Stimulated activated CD8-positive, alpha-beta memory T cell treated with anti-CD3 and anti-CD28 coated beads, Interleukin-4, amount 100 ng/mL, for 48 hours (primary cell): Measurements from ENCODE around the gene PGAM5.
"Not testable (repeated sequence)": the region's sequence is repeated elsewhere in the genome, so short reads cannot be mapped to it uniquely, and the experiment has no call there.

ENCODE experiments used
- DNase-seq: peaks from one replicate; pipeline ENCODE4 v3.0.0-alpha.2; 2020

Gene PGAM5

DNA sequence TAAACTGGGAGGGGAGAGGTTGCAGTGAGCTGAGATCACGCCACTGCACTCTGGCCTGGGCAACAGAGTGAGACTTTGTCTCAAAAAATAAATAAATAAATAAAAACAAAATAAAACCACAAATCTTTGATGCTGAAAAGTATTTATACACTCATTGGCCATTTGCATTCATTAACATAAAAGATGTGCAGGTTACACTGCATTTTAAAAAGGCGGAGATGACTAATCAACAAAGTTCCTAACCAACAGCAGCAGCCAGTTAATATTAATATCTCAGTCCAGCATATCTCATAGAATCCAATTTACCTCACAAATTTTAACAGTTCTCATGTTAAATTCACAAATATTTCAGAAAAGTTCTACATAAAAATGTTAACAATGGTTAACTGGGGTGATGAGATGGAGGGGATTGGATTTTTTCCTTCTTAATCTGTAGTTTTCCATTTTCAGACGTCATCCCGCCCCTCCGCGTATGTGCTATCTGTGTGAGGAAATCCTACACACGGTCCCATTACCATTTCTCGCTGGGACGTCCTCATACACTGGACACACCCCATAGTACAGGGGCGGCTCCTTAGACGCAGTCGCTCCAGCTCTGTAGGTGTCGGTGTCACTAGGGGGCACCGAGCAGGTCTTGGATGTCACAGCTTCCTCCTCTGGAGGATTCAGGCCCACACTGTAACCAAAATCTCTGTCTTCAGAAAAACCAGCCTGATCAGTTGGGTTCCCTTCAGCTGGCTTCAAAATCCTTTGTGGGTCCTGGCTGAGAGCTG is 43.7 kb downstream of the PGAM5 start:
- no peak for DNase-seq

DNA sequence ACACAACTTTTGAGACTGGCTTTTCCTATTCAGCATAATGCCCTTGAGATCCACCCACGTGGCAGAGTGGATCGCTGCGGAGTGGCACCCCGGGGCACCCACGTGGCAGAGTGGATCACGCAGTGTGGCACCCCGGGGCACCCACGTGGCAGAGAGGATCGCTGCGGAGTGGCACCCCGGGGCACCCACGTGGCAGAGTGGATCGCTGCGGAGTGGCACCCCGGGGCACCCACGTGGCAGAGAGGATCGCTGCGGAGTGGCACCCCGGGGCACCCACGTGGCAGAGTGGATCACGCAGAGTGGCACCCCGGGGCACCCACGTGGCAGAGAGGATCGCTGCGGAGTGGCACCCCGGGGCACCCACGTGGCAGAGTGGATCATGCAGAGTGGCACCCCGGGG is 48.2 kb downstream of the PGAM5 start:
- DNase-seq, result not testable (repeated sequence)

- no peak for DNase-seq
These were observed 48.7 kb downstream of the PGAM5 start for GRCh38 chr12:132759359-132759758.

DNA sequence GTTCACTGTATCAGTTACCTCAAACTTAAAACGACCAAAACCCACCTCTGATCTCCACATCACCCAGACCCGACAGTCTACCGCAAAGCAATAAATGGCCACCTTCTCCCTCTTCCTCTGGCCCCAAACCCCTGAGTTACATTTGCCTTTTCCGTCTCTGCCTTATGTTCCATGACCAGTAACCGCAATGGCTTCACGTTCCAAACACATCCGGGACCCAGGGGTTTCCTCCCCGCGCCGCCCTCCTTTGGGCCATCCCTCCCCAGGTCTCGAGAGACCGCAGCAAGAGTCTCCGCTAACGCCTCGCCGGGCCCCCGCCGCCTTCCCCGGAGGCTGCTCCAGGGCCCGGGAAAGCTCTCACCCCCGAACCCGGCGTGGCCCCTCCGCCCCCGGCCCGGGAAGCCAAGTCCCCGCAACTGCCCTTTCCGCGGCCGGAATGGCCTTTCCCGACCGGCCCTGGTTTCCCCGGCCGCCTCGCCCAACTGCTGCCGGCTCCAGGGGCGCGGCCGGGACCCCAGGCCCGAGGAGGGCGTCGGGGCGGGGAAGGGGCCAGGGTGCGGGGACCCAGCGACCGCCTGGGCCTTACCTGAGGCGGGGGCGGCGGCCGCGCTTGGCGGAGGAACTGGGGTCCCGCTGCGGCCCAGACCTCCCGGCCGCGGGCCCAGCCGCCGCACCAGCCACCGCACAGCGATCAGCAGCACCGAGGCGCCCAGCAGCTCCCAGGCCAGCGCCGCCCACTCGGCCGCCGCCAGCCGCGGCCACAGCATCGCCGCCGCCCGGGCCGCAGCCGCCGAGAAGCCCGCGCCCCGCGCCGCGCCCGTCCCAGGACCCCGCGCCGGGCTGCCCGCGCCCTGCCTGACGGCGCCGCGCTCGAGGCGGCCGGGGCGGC is 50.6 kb downstream of the PGAM5 start, which contains the start of gene ANKLE2:
Gene ANKLE2, minus strand, starts transcription at position 801 of the 889 bp plus-strand sequence. Its CDS starts 34 bp downstream, at position 767.
- DNase-seq, result peak; percentile 81

GRCh38 chr12:132761921-132762583 is 51.4 kb downstream of the PGAM5 start:
- DNase-seq, result peak; percentile 87

DNA sequence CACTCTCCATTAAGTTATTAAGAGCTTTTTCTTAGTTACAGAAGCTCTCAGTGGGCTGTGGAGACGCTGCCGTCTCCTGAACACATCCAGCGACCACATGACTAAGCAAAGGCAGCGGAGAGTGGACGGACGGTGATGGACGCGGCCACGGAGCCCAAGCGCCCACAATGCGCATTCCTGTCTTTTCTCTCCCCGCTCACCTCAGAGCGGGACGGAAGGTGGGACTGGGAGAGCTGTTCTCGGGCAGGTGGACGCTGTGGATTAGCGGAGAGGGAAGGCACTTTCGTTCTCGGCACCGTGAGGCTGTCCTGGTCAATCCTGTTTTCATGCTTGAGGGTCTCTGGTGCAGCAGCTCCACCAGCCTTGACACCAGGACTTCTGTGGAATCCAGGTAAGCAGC is 53.6 kb downstream of the PGAM5 start:
- DNase-seq, result no peak

DNA sequence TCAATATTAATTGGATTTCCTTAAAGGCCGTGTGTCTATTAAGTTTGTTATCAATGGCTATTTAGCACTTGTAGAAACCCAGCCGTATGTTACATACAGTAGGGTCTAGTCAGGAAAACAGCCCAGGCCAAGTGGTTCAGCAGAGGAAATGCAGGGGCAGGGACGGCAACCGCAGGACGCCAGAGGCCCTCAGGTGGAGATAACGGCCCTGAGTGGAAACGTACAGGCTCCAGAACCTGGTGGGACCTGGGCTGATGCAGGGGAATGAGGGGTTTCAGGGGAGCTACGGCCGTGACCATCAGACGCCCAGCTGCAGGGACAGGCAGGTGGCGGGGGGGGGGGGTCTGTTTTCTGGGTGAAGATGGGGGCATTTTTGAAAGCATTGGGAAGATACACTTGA is 54.7 kb downstream of the PGAM5 start:
- DNase-seq, result no peak

DNA sequence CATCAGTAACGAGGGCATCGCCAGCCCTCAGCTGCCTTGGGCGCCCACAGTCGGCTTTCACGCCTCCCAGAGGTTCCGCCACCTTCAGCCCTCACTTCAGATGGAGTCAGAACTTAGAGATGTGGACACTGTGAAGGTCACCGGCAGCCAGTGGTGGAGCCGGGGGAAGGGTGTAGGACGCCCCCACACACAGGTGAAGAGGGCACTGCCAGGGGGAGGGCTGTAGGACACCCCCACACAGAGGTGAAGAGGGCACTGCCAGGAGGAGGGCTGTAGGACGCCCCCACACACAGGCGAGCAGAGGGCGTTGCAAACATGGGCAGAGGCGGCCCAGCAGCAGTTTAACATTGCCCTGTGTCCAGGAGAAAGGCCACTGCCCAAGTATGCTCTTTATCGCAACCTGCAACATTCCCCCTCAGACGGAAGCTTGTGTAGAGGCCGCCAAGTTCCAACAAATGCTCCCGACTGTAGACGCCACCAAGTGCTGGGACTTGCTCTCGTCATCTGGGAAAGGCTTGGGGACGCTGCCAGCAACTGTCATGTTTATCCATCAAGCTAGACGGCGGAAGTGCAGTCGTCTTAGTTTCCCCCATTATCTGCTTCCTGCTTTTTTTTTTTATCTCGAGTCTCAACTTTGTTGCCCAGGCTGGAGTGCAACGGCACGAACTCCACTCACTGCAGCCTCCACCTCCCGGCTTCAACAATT is 55.9 kb downstream of the PGAM5 start:
- no peak for DNase-seq

DNA sequence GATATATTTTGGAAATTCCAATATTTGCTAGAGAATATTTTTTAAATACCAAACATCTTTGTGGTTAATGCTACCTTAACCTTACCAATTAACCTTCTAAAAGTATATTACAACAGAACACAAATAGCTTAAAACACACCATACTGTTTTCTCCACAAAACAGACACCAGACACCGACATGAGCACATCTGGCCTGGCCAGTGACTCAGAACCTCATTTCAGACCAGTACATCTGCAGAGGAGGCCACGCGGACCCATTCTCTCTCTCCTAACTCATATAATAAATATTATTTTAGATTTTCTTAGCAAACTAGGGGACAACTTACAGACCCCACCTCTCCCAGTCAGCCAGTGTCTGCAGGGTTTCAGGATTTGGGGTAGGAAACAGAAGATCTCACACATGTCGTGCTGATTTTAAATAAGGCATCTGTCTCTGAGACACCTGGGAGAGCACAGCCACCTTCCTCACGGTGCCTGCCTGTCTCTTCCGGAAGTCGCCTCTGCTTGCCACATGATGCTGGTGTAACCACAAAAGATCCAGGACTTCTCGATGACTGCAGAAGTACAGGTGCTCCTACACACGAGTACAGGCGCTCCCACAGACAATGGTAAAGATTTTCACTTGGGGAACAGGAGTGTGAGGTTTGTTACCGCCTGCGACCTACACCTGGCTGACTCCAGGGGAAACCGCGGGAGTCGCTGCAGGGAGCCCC is 60.6 kb downstream of the PGAM5 start:
- DNase-seq, result peak; percentile 36
